DOHH2 (cell line): ENCODE measurements around the gene PLCL1.

ENCODE experiments used
- EZH2phosphoT487 ChIP-seq: fragments of 200-600 bp; sonication (generic); IDR thresholded peaks from 2 replicates; pipeline ENCODE4 v1.6.1; 2017; ENCODE audit warnings: borderline replicate concordance, mild to moderate bottlenecking, antibody characterized with exemption, low read length, moderate library complexity, mixed read lengths
- TF ChIP-seq, protein P1 (sequence below): fragments of 200-600 bp; sonication (generic); IDR thresholded peaks from one replicate; pipeline ENCODE4 v1.5.1; 2014; ENCODE audit warnings: antibody characterized with exemption, mild to moderate bottlenecking, low read depth, low read length; ENCODE audit not compliant: poor library complexity, severe bottlenecking

DNA sequence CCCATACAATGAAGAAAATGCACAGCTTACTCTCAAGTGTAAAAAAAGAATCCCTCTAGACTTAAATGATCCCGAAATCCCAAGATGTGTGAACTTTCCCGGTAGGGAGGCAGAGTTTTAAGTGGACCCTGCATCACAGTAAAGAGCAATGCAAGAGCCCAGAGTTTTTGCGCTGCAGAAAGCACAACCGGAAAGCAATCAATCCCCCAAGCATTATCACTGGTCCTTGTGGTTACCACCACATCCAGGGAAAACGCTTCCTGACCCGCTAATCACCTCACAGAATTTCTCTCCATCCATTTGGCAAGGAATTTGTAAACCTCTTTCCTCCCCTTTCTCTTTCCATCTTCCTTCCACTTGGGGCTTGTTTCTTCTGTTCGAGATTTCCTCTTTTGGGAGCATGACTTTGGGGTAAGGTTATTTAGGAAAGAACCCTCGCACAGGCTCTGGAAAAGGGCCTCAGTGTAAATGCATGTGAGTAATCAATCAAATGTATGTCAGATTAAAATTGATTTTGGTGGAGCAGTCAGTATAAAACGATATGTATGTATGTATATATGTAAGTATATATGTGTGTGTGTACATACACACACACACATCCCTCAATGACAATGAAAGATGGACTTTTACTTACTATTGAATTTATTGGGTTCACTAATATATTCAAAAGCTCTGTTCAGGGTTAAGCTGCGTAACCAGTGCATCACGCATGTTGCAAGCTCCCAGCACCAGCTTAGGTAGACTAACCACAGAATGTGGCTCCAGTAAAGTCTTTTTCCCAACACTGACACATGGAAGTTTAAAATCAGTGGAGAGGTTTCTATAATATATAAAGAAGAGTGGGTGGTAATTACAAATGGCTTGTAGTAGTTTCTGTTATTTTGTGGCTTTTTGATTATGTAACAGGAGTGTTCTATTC lies 1.6 kb downstream of the PLCL1 start:
- TF ChIP-seq, protein P1, sequence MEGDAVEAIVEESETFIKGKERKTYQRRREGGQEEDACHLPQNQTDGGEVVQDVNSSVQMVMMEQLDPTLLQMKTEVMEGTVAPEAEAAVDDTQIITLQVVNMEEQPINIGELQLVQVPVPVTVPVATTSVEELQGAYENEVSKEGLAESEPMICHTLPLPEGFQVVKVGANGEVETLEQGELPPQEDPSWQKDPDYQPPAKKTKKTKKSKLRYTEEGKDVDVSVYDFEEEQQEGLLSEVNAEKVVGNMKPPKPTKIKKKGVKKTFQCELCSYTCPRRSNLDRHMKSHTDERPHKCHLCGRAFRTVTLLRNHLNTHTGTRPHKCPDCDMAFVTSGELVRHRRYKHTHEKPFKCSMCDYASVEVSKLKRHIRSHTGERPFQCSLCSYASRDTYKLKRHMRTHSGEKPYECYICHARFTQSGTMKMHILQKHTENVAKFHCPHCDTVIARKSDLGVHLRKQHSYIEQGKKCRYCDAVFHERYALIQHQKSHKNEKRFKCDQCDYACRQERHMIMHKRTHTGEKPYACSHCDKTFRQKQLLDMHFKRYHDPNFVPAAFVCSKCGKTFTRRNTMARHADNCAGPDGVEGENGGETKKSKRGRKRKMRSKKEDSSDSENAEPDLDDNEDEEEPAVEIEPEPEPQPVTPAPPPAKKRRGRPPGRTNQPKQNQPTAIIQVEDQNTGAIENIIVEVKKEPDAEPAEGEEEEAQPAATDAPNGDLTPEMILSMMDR: no peak
- TF ChIP-seq EZH2phosphoT487: no peak; the same call in 1 of the 2 replicates
